IMR-90 (cell line): ENCODE data around the gene CXCL3. TPM values are rescaled to one million over a fixed set of nuclear protein-coding genes. Genes with fewer than 3 reads are reported as not detected.

ENCODE experiments used
- ATAC-seq: fragments of 200-7000 bp; cut with Tn5 transposase; 2 replicates; pipeline ENCODE4 v1.9.1; 2020; ENCODE audit warnings: low read depth, mild to moderate bottlenecking, moderate library complexity
- BruUV-seq: library from RNA; stranded (reverse); fragments of 400-500 nt; replicated peaks from 2 replicates; lab custom pipeline; 2021; lab: Mats Ljungman, UMichigan
- CTCF ChIA-PET: fragments of 300-600 bp; formaldehyde crosslinking; extraction: SDS; loops from one replicate; lab custom pipeline; 2021; ENCODE audit warnings: antibody characterized with exemption; lab: Yijun Ruan, JAX
- POLR2A ChIA-PET: fragments of 300-600 bp; sonication (Branson Sonifier 250); formaldehyde crosslinking; loops from one replicate; lab custom pipeline; 2022; ENCODE audit warnings: antibody characterized with exemption; ENCODE audit not compliant: unreplicated experiment; lab: Charles Lee
- DNase-seq: peaks from one replicate; pipeline ENCODE4 v3.0.0; 2013
- H2AFZ ChIP-seq: replicated peaks from 2 replicates; pipeline ENCODE3; 2013; ENCODE audit warnings: low read length, mild to moderate bottlenecking; ENCODE audit not compliant: poor library complexity
- H2AK5ac ChIP-seq: 2 replicates; pipeline ENCODE4 v1.6.1; 2013; ENCODE audit warnings: low read depth, low read length, inconsistent platforms
- H2AK9ac ChIP-seq: replicated peaks from 2 replicates; pipeline ENCODE3; 2013; ENCODE audit warnings: mild to moderate bottlenecking, low read depth, low read length, moderate library complexity; ENCODE audit not compliant: poor library complexity
- H2BK120ac ChIP-seq: 2 replicates; pipeline ENCODE4 v1.6.1; 2013; ENCODE audit warnings: low read depth, low read length, inconsistent platforms
- H2BK15ac ChIP-seq: 3 replicates; pipeline ENCODE4 v1.6.1; 2013; ENCODE audit warnings: low read depth, low read length, inconsistent platforms
- H2BK20ac ChIP-seq: 2 replicates; pipeline ENCODE4 v1.6.1; 2013; ENCODE audit warnings: low read depth, mild to moderate bottlenecking, inconsistent platforms, low read length, moderate library complexity
- H2BK5ac ChIP-seq: 2 replicates; pipeline ENCODE4 v1.6.1; 2013; ENCODE audit warnings: mild to moderate bottlenecking, low read depth, low read length, inconsistent platforms; ENCODE audit not compliant: poor library complexity, severe bottlenecking
- H3K14ac ChIP-seq: replicated peaks from 2 replicates; pipeline ENCODE4 v1.6.1; 2013; ENCODE audit warnings: low read depth, low read length, inconsistent platforms
- H3K18ac ChIP-seq: 2 replicates; pipeline ENCODE4 v1.6.1; 2013; ENCODE audit warnings: low read depth, low read length, control low read depth
- H3K23ac ChIP-seq: 2 replicates; pipeline ENCODE4 v1.6.1; 2013; ENCODE audit warnings: low read depth, low read length, inconsistent platforms
- H3K27ac ChIP-seq: 2 replicates; pipeline ENCODE4 v1.5.1; 2013; ENCODE audit warnings: mild to moderate bottlenecking, control low read depth, low read length; ENCODE audit not compliant: insufficient read depth
- H3K27me3 ChIP-seq: 2 replicates; pipeline ENCODE4 v1.6.1; 2013; ENCODE audit warnings: low read length; ENCODE audit not compliant: control insufficient read depth, insufficient read depth
- H3K36me3 ChIP-seq: 2 replicates; pipeline ENCODE4 v1.6.1; 2013; ENCODE audit warnings: low read length, mixed read lengths; ENCODE audit not compliant: control insufficient read depth, insufficient read depth
- H3K4ac ChIP-seq: 2 replicates; pipeline ENCODE4 v1.6.1; 2013; ENCODE audit warnings: low read depth, low read length, inconsistent platforms
- H3K4me1 ChIP-seq: 2 replicates; pipeline ENCODE4 v1.6.1; 2013; ENCODE audit warnings: low read length, mixed read lengths; ENCODE audit not compliant: control insufficient read depth, insufficient read depth
- H3K4me2 ChIP-seq: 2 replicates; pipeline ENCODE4 v1.6.1; 2013; ENCODE audit warnings: low read depth, mild to moderate bottlenecking, control low read depth, low read length, moderate library complexity
- H3K4me3 ChIP-seq: 2 replicates; pipeline ENCODE4 v1.5.1; 2013; ENCODE audit warnings: low read depth, mild to moderate bottlenecking, control low read depth, low read length, moderate library complexity; ENCODE audit not compliant: insufficient read depth
- H3K56ac ChIP-seq: 2 replicates; pipeline ENCODE4 v1.6.1; 2013; ENCODE audit warnings: low read length, inconsistent platforms; ENCODE audit not compliant: insufficient read depth; ENCODE audit errors: extremely low read depth
- H3K79me1 ChIP-seq, 2 experiments: 2 replicates each; pipeline ENCODE4 v1.6.1; 2013; ENCODE audit warnings: low read length in 2 of 2, inconsistent platforms in 1 of 2, low read depth in 1 of 2
- H3K9ac ChIP-seq: 2 replicates; pipeline ENCODE4 v1.6.1; 2013; ENCODE audit warnings: low read depth, low read length, control low read depth
- H3K9me1 ChIP-seq: 2 replicates; pipeline ENCODE4 v1.6.1; 2013; ENCODE audit warnings: low read length, inconsistent platforms; ENCODE audit not compliant: insufficient read depth
- H3K9me3 ChIP-seq: 2 replicates; pipeline ENCODE4 v1.6.1; 2013; ENCODE audit warnings: low read length; ENCODE audit not compliant: control insufficient read depth, insufficient read depth
- H4K20me1 ChIP-seq: 2 replicates; pipeline ENCODE4 v1.6.1; 2013; ENCODE audit warnings: low read length, inconsistent platforms; ENCODE audit not compliant: insufficient read depth
- H4K5ac ChIP-seq: 2 replicates; pipeline ENCODE4 v1.6.1; 2013; ENCODE audit warnings: mild to moderate bottlenecking, low read depth, low read length, control low read depth
- H4K8ac ChIP-seq, 2 experiments: 2 replicates each; pipeline ENCODE4 v1.6.1; 2013; ENCODE audit warnings: low read depth in 2 of 2, low read length in 2 of 2, control low read depth in 1 of 2, inconsistent platforms in 1 of 2
- H4K91ac ChIP-seq: 2 replicates; pipeline ENCODE4 v1.6.1; 2013; ENCODE audit warnings: low read depth, low read length, inconsistent platforms; ENCODE audit not compliant: insufficient read depth
- BHLHE40 ChIP-seq: fragments of 150-350 bp; IDR thresholded peaks from 2 replicates; pipeline ENCODE4 v1.6.1; 2016; ENCODE audit warnings: mild to moderate bottlenecking, low read depth, low read length
- CEBPB ChIP-seq: IDR thresholded peaks from 2 replicates; pipeline ENCODE4 v1.6.1; 2012; ENCODE audit warnings: low read depth, low read length, improper control_type of control experiment
- CHD1 ChIP-seq: IDR thresholded peaks from 2 replicates; pipeline ENCODE4 v1.6.1; 2012; ENCODE audit warnings: low read depth, low read length, improper control_type of control experiment
- CTCF ChIP-seq: conservative IDR thresholded peaks from 2 replicates; pipeline ENCODE4 v1.5.1; 2012; ENCODE audit warnings: mild to moderate bottlenecking, low read depth, low read length, improper control_type of control experiment
- ELK1 ChIP-seq: fragments of 150-350 bp; IDR thresholded peaks from 2 replicates; pipeline ENCODE4 v1.6.1; 2016; ENCODE audit warnings: low read depth, mild to moderate bottlenecking, low read length, moderate library complexity, borderline replicate concordance
- FOS ChIP-seq: fragments of 150-350 bp; IDR thresholded peaks from 2 replicates; pipeline ENCODE4 v1.6.1; 2016; ENCODE audit warnings: low read depth, low read length
- MAFK ChIP-seq: IDR thresholded peaks from 2 replicates; pipeline ENCODE4 v1.6.1; 2012; ENCODE audit warnings: low read depth, low read length, improper control_type of control experiment
- MAZ ChIP-seq: IDR thresholded peaks from 2 replicates; pipeline ENCODE4 v1.6.1; 2012; ENCODE audit warnings: low read depth, mild to moderate bottlenecking, low read length, improper control_type of control experiment, moderate library complexity, borderline replicate concordance
- MXI1 ChIP-seq: IDR thresholded peaks from 2 replicates; pipeline ENCODE4 v1.6.1; 2012; ENCODE audit warnings: low read depth, mild to moderate bottlenecking, low read length, moderate library complexity, borderline replicate concordance
- NFE2L2 ChIP-seq: fragments of 150-350 bp; IDR thresholded peaks from 2 replicates; pipeline ENCODE4 v1.6.1; 2016; ENCODE audit warnings: low read depth, mild to moderate bottlenecking, low read length
- POLR2A ChIP-seq: IDR thresholded peaks from 2 replicates; pipeline ENCODE4 v1.6.1; 2012; ENCODE audit warnings: mild to moderate bottlenecking, low read depth, low read length
- RAD21 ChIP-seq: IDR thresholded peaks from 2 replicates; pipeline ENCODE4 v1.6.1; 2012; ENCODE audit warnings: low read length, improper control_type of control experiment
- RCOR1 ChIP-seq: IDR thresholded peaks from 2 replicates; pipeline ENCODE4 v1.6.1; 2012; ENCODE audit warnings: mild to moderate bottlenecking, low read length, improper control_type of control experiment; ENCODE audit not compliant: insufficient replicate concordance
- RFX5 ChIP-seq: IDR thresholded peaks from 2 replicates; pipeline ENCODE4 v1.8.0; 2012; ENCODE audit warnings: low read depth, mild to moderate bottlenecking, low read length, moderate library complexity
- SMC3 ChIP-seq: fragments of 150-350 bp; IDR thresholded peaks from 2 replicates; pipeline ENCODE4 v1.6.1; 2016; ENCODE audit warnings: low read depth, mild to moderate bottlenecking, antibody characterized with exemption, low read length, moderate library complexity
- USF2 ChIP-seq: fragments of 150-350 bp; IDR thresholded peaks from 2 replicates; pipeline ENCODE4 v1.6.1; 2017; ENCODE audit warnings: mild to moderate bottlenecking, antibody characterized with exemption, low read length, low read depth
- WGBS, 2 experiments: methylation state at CpG; one replicate each; pipeline versions ENCODE4 v1.1.5 to v1.1.7; 2013; ENCODE audit warnings: missing lambda C conversion rate in 2 of 2; ENCODE audit not compliant: insufficient read length in 1 of 2; ENCODE audit errors: extremely low coverage in 2 of 2; 5-methylcytosine and 5-hydroxymethylcytosine counted together
- dilution Hi-C: fragments of 300-500 bp; cut with HindIII; formaldehyde crosslinking; loops from one replicate; pipeline ENCODE4 v1.14.3; 2018; ENCODE audit warnings: low sequenced_read_pairs; ENCODE audit not compliant: unreplicated experiment
- in situ Hi-C: fragments of 300-500 bp; cut with MboI; formaldehyde crosslinking; loops from 3 replicates; pipeline ENCODE4 v1.14.3; 2019; ENCODE audit warnings: low sequenced_read_pairs, inconsistent platforms, mixed read lengths
- intact Hi-C: fragments of 100-400 bp; cut with micrococcal nuclease; formaldehyde crosslinking; loops from 2 replicates; pipeline ENCODE4 v1.10.0; 2022
- polyA plus RNA-seq, 3 experiments: library from polyadenylated mRNA; depleted of rRNA; stranded (reverse); fragments of >200 nt; gene quantifications; 2 replicates each; pipeline ENCODE4 v1.2.3, GENCODE V29; 2012; ENCODE audit warnings: low replicate concordance in 1 of 3
- total RNA-seq: library from RNA; depleted of rRNA; stranded (reverse); fragments of >200 nt; gene quantifications from 2 replicates; pipeline ENCODE4 v1.2.3, GENCODE V29; 2012

Gene CXCL3
- total and polyA plus RNA-seq, 2 of the 4 experiments (the other 2 are of a cell fraction), result 0.18 to 0.74 TPM

GRCh38 chr4:74015126-74015780 is 23.2 kb downstream of the CXCL3 start:
- BruUV-seq, result no TSS peak
- dilution Hi-C loops, result no loop called here

More at GRCh38 chr4:74015126-74015780, 23.2 kb downstream of the CXCL3 start:
- Histone ChIP-seq H2AFZ (no peak overlapping the region), H3K14ac (no peak overlapping the region), H3K9me1 (peaks cover 12% of the 10 kb centered on the region), H2BK120ac (no peak overlapping the region), H3K4ac (no peak overlapping the region), H3K4me2 (no peak overlapping the region), H2BK20ac (no peak overlapping the region), H3K4me1 (peaks cover 12% of the 10 kb centered on the region), H3K18ac (no peak overlapping the region), H3K56ac (no peak overlapping the region), H4K20me1 (no peaks in the 10 kb centered on the region), H4K8ac (no peak overlapping the region), H3K27ac (no peak overlapping the region), H3K27me3 (0 out of 2 replicates have a peak, but pooled peaks cover 2% of the 10 kb centered on the region), H3K79me1 (no peaks in the 10 kb centered on the region), H3K9me3 (no peaks in the 10 kb centered on the region; the same call in 1 of the 2 replicates), H3K23ac (no peak overlapping the region), H3K4me3 (no peak overlapping the region), H2BK15ac (no peak overlapping the region), H3K36me3 (no peaks in the 10 kb centered on the region), H4K91ac (no peak overlapping the region), H2AK9ac (no peak overlapping the region), H2BK5ac (no peak overlapping the region), H3K9ac (no peak overlapping the region), H2AK5ac (no peak overlapping the region), H4K5ac (no peak overlapping the region)
- in situ Hi-C loops, result no loop called here
- DNase-seq, result no peak
- intact Hi-C loops, result no loop called here
- WGBS, 2 experiments, result no CpG with 5 or more reads among the region's 3 CpGs
- ChIA-PET CTCF (interaction anchor here (0.9 to 1.7 kb wide), 2 partner anchors 15 to 23 kb away, joined by 3 to 5 read pairs; partner anchors contain the start of gene CXCL3), POLR2A (no interaction called here)
- TF ChIP-seq NFE2L2, result no peak
- no peak for TF ChIP-seq FOS
- no peak for TF ChIP-seq BHLHE40
- no peak for TF ChIP-seq CHD1
- TF ChIP-seq CEBPB, result no peak
- TF ChIP-seq CTCF, result no peak
- no peak for TF ChIP-seq RAD21
- no peak for TF ChIP-seq RFX5
- TF ChIP-seq POLR2A, result no peak
- TF ChIP-seq RCOR1, result no peak
- TF ChIP-seq MAFK, result no peak
- TF ChIP-seq SMC3, result no peak
- no peak for TF ChIP-seq MXI1
- no peak for TF ChIP-seq USF2
- TF ChIP-seq ELK1, result no peak
- TF ChIP-seq MAZ, result no peak
- no peak for ATAC-seq
